ENCODE measurements around the gene CMC1. TPM values are rescaled to one million over a fixed set of nuclear protein-coding genes. Genes with fewer than 3 reads are reported as not detected.

CMC1 gene
- total RNA-seq, 1 donor: 5.8 TPM

- Histone ChIP-seq H3K9me3 (ENCODE audit: low read depth, low read length) (no peaks in the 10 kb centered on the region), H3K4me1 (ENCODE audit: insufficient read depth, low read length) (peaks cover 4% of the 10 kb centered on the region), H3K27me3 (ENCODE audit: insufficient read depth, low read length) (no peaks in the 10 kb centered on the region), H3K36me3 (ENCODE audit: insufficient read depth, low read length) (no peaks in the 10 kb centered on the region), H3K4me3 (ENCODE audit: insufficient read depth, low read length) (no peak overlapping the region), H3K27ac (ENCODE audit: low read depth, low read length) (no peak overlapping the region), H4K20me1 (ENCODE audit: insufficient read depth, low read length) (no peaks in the 10 kb centered on the region), H3K4me2 (ENCODE audit: insufficient read depth, low read length) (no peak overlapping the region), H2AFZ (ENCODE audit: low read length) (no peak overlapping the region), H3K79me2 (ENCODE audit: insufficient read depth, low read length) (no peaks in the 10 kb centered on the region)
- TF ChIP-seq CTCF (IDR thresholded peaks at IDR 0.05; ENCODE audit: extremely low read depth, low read depth, low read length): no peak
- DNase-seq (ENCODE audit: insufficient read length, low spot score, missing footprints): no peak
Measured at GRCh38 chr3:28290863-28291300, 49.5 kb downstream of the CMC1 start.

- H4K20me1 ChIP-seq (ENCODE audit: insufficient read depth, low read length): no peaks in the 10 kb centered on the region
- H3K27ac ChIP-seq (ENCODE audit: low read depth, low read length): no peak overlapping the region
- DNase-seq (ENCODE audit: insufficient read length, low spot score, missing footprints): no peak
- H3K9me3 ChIP-seq (ENCODE audit: low read depth, low read length): no peaks in the 10 kb centered on the region
- H3K27me3 ChIP-seq (ENCODE audit: insufficient read depth, low read length): no peaks in the 10 kb centered on the region
- no peaks in the 10 kb centered on the region for H3K36me3 ChIP-seq (ENCODE audit: insufficient read depth, low read length)
- H3K4me1 ChIP-seq (ENCODE audit: insufficient read depth, low read length): peaks cover 4% of the 10 kb centered on the region
- H3K4me3 ChIP-seq (ENCODE audit: insufficient read depth, low read length): no peak overlapping the region
- H3K4me2 ChIP-seq (ENCODE audit: insufficient read depth, low read length): no peak overlapping the region
- H2AFZ ChIP-seq (ENCODE audit: low read length): no peak overlapping the region
- H3K79me2 ChIP-seq (ENCODE audit: insufficient read depth, low read length): no peaks in the 10 kb centered on the region
- TF ChIP-seq CTCF (IDR thresholded peaks at IDR 0.05; ENCODE audit: extremely low read depth, low read depth, low read length): no peak
Measured at GRCh38 chr3:28291577-28291976, 50.2 kb downstream of the CMC1 start.

GRCh38 chr3:28292622-28293021 lies 51.2 kb downstream of the CMC1 start:
- Histone ChIP-seq H3K27me3 (ENCODE audit: insufficient read depth, low read length) (no peaks in the 10 kb centered on the region), H3K9me3 (ENCODE audit: low read depth, low read length) (no peaks in the 10 kb centered on the region), H2AFZ (ENCODE audit: low read length) (no peak overlapping the region), H3K4me2 (ENCODE audit: insufficient read depth, low read length) (no peak overlapping the region), H4K20me1 (ENCODE audit: insufficient read depth, low read length) (no peaks in the 10 kb centered on the region), H3K4me3 (ENCODE audit: insufficient read depth, low read length) (no peak overlapping the region), H3K79me2 (ENCODE audit: insufficient read depth, low read length) (no peaks in the 10 kb centered on the region), H3K27ac (ENCODE audit: low read depth, low read length) (no peak overlapping the region), H3K4me1 (ENCODE audit: insufficient read depth, low read length) (peaks cover 4% of the 10 kb centered on the region), H3K36me3 (ENCODE audit: insufficient read depth, low read length) (no peaks in the 10 kb centered on the region)
- TF ChIP-seq CTCF (IDR thresholded peaks at IDR 0.05; ENCODE audit: extremely low read depth, low read depth, low read length): no peak
- DNase-seq (ENCODE audit: insufficient read length, low spot score, missing footprints): no peak

- peak overlapping the region; percentile 74 for H3K4me2 ChIP-seq (ENCODE audit: insufficient read depth, low read length)
- H4K20me1 ChIP-seq (ENCODE audit: insufficient read depth, low read length): no peaks in the 10 kb centered on the region
- H3K27ac ChIP-seq (ENCODE audit: low read depth, low read length): no peak overlapping the region
Measured at GRCh38 chr3:28294667-28295413, 53.4 kb downstream of the CMC1 start.

More at GRCh38 chr3:28294667-28295413, 53.4 kb downstream of the CMC1 start:
- no peaks in the 10 kb centered on the region for H3K79me2 ChIP-seq (ENCODE audit: insufficient read depth, low read length)
- H3K36me3 ChIP-seq (ENCODE audit: insufficient read depth, low read length): no peaks in the 10 kb centered on the region
- H3K4me1 ChIP-seq (ENCODE audit: insufficient read depth, low read length): peaks cover 4% of the 10 kb centered on the region
- H2AFZ ChIP-seq (ENCODE audit: low read length): no peak overlapping the region
- DNase-seq (ENCODE audit: insufficient read length, low spot score, missing footprints): no peak
- H3K27me3 ChIP-seq (ENCODE audit: insufficient read depth, low read length): no peaks in the 10 kb centered on the region
- H3K9me3 ChIP-seq (ENCODE audit: low read depth, low read length): no peaks in the 10 kb centered on the region
- no peak for TF ChIP-seq CTCF (IDR thresholded peaks at IDR 0.05; ENCODE audit: extremely low read depth, low read depth, low read length)
- no peak overlapping the region for H3K4me3 ChIP-seq (ENCODE audit: insufficient read depth, low read length)
